Measurements from ENCODE around the gene PRODH2. TPM values are rescaled to one million over a fixed set of nuclear protein-coding genes. Genes with fewer than 3 reads are reported as not detected.

The PRODH2 gene
- total RNA-seq, 1 experiment from 2014 or later: 0.44 TPM

DNA sequence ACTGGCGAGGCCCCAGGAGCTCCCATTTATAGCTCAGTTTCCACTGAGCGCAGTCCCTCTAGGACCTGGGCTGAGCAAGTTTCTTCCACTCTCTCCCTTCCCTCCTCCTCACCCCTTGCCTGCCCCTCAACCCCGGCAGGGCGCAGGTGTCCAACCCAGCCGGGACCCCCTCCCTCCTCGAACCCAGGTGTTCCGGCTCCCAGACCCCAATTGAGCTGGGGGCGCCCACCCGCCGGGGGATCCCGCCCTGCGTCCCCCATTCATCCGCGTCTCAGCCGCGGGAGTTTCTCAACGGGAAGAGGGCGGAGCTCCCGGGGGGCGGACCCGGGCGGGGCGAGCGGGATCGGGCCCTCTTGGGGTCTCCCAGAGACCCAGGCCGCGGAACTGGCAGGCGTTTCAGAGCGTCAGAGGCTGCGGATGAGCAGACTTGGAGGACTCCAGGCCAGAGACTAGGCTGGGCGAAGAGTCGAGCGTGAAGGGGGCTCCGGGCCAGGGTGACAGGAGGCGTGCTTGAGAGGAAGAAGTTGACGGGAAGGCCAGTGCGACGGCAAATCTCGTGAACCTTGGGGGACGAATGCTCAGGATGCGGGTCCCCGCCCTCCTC lies 44.0 kb upstream of the PRODH2 start, which contains the start of gene KIRREL2:
KIRREL2 (plus strand) TSS at position 366 of the 604 bp plus-strand sequence; CDS start at position 575, 209 bp downstream.
- Histone ChIP-seq H4K20me1 (ENCODE audit: insufficient read depth) (no peaks in the 10 kb centered on the region), H3K9ac (ENCODE audit: low read length) (no peak within 1 kb of the TSS)
- RAD21 ChIA-PET (ENCODE audit: low non-redundant PET in 1 of 2, low total read pairs in 2 of 2, uncharacterized antibody in 2 of 2, unreplicated experiment in 2 of 2): no interaction called here

More for the DNA sequence above, 44.0 kb upstream of the PRODH2 start, which contains the start of gene KIRREL2:
- CTCF ChIA-PET: no interaction called here
- TF ChIP-seq RAD21 (IDR thresholded peaks at IDR 0.05; ENCODE audit: low read depth): no peak
- no peak for TF ChIP-seq ZNF274 (IDR thresholded peaks at IDR 0.05; ENCODE audit: low read depth, low read length)
- TF ChIP-seq EZH2phosphoT487 (IDR thresholded peaks at IDR 0.05; ENCODE audit: borderline replicate concordance): no peak
- TF ChIP-seq, protein P1, sequence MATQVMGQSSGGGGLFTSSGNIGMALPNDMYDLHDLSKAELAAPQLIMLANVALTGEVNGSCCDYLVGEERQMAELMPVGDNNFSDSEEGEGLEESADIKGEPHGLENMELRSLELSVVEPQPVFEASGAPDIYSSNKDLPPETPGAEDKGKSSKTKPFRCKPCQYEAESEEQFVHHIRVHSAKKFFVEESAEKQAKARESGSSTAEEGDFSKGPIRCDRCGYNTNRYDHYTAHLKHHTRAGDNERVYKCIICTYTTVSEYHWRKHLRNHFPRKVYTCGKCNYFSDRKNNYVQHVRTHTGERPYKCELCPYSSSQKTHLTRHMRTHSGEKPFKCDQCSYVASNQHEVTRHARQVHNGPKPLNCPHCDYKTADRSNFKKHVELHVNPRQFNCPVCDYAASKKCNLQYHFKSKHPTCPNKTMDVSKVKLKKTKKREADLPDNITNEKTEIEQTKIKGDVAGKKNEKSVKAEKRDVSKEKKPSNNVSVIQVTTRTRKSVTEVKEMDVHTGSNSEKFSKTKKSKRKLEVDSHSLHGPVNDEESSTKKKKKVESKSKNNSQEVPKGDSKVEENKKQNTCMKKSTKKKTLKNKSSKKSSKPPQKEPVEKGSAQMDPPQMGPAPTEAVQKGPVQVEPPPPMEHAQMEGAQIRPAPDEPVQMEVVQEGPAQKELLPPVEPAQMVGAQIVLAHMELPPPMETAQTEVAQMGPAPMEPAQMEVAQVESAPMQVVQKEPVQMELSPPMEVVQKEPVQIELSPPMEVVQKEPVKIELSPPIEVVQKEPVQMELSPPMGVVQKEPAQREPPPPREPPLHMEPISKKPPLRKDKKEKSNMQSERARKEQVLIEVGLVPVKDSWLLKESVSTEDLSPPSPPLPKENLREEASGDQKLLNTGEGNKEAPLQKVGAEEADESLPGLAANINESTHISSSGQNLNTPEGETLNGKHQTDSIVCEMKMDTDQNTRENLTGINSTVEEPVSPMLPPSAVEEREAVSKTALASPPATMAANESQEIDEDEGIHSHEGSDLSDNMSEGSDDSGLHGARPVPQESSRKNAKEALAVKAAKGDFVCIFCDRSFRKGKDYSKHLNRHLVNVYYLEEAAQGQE (IDR thresholded peaks at IDR 0.05; ENCODE audit: low read depth): no peak
- no peak for TF ChIP-seq YY1 (IDR thresholded peaks at IDR 0.05; ENCODE audit: extremely low read depth, insufficient replicate concordance, low read depth, low read length)
- TF ChIP-seq, protein P2, sequence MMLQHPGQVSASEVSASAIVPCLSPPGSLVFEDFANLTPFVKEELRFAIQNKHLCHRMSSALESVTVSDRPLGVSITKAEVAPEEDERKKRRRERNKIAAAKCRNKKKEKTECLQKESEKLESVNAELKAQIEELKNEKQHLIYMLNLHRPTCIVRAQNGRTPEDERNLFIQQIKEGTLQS (IDR thresholded peaks at IDR 0.05): no peak
- TF ChIP-seq ZFX (IDR thresholded peaks at IDR 0.05): no peak
- TF ChIP-seq CBX3 (IDR thresholded peaks at IDR 0.05; ENCODE audit: low read depth): no peak
- TF ChIP-seq, protein P3, sequence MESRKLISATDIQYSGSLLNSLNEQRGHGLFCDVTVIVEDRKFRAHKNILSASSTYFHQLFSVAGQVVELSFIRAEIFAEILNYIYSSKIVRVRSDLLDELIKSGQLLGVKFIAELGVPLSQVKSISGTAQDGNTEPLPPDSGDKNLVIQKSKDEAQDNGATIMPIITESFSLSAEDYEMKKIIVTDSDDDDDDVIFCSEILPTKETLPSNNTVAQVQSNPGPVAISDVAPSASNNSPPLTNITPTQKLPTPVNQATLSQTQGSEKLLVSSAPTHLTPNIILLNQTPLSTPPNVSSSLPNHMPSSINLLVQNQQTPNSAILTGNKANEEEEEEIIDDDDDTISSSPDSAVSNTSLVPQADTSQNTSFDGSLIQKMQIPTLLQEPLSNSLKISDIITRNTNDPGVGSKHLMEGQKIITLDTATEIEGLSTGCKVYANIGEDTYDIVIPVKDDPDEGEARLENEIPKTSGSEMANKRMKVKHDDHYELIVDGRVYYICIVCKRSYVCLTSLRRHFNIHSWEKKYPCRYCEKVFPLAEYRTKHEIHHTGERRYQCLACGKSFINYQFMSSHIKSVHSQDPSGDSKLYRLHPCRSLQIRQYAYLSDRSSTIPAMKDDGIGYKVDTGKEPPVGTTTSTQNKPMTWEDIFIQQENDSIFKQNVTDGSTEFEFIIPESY (IDR thresholded peaks at IDR 0.05; ENCODE audit: extremely low read depth, insufficient replicate concordance, low read length): no peak
- no peak for TF ChIP-seq EGR1 (IDR thresholded peaks at IDR 0.05; ENCODE audit: low read depth)
- no peak for TF ChIP-seq FOSL1 (IDR thresholded peaks at IDR 0.05; ENCODE audit: low read depth)
- TF ChIP-seq JUND (IDR thresholded peaks at IDR 0.05): no peak
- TF ChIP-seq CEBPB (IDR thresholded peaks at IDR 0.05; ENCODE audit: low read depth): no peak
- TF ChIP-seq, protein P4, sequence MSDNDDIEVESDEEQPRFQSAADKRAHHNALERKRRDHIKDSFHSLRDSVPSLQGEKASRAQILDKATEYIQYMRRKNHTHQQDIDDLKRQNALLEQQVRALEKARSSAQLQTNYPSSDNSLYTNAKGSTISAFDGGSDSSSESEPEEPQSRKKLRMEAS (IDR thresholded peaks at IDR 0.05): no peak
- no peak for TF ChIP-seq ELF1 (IDR thresholded peaks at IDR 0.05; ENCODE audit: borderline replicate concordance, low read depth)
- no peak for TF ChIP-seq SP1 (IDR thresholded peaks at IDR 0.05; ENCODE audit: low read depth)
- Histone ChIP-seq H2AFZ (ENCODE audit: low read depth, low read length, poor library complexity, severe bottlenecking) (no peak within 1 kb of the TSS), H3K9me3 (ENCODE audit: control insufficient read depth in 1 of 2, insufficient read depth in 1 of 2, low read depth in 1 of 2, low read length in 2 of 2) (no peaks in the 10 kb centered on the region), H3K36me3 (ENCODE audit: control insufficient read depth in 1 of 2, insufficient read depth in 2 of 2, low read length in 2 of 2) (no peaks in the 10 kb centered on the region), H3K4me1 (ENCODE audit: control insufficient read depth in 1 of 2, insufficient read depth in 2 of 2, low read length in 2 of 2) (peaks cover 2 to 15% of the 10 kb centered on the region in 2 experiments; a peak in 3 of 4 replicates), H3K27ac (ENCODE audit: low read depth, low read length) (no peak within 1 kb of the TSS), H3K9me2 (ENCODE audit: insufficient read depth) (no peaks in the 10 kb centered on the region), H3K27me3 (ENCODE audit: insufficient read depth, low read length) (no peaks in the 10 kb centered on the region), H3K79me2 (ENCODE audit: insufficient read depth, low read length) (no peaks in the 10 kb centered on the region), H3K4me3 (replicated peaks in 1 of 2; ENCODE audit: low read depth in 1 of 2, low read length in 2 of 2) (no peak within 1 kb of the TSS), H3K4me2 (ENCODE audit: low read length) (no peak within 1 kb of the TSS)
- POLR2A ChIA-PET: no interaction called here
- intact Hi-C loops (cut with micrococcal nuclease): no loop called here
- ATAC-seq (no peak), DNase-seq (ENCODE audit: low read depth, low spot score) (no peak)
- BruUV-seq (replicated peaks): no TSS peak
